K562 (cell line): ENCODE measurements around the gene CACNG8. TPM values are rescaled to one million over a fixed set of nuclear protein-coding genes. Genes with fewer than 3 reads are reported as not detected.

ENCODE experiments used
- ATAC-seq: fragments of 200-7000 bp; cut with Tn5 transposase; 3 replicates; pipeline ENCODE4 v1.9.1; 2020; ENCODE audit warnings: moderate library complexity
- BruUV-seq: library from RNA; stranded (reverse); fragments of 400-500 nt; replicated peaks from 2 replicates; lab custom pipeline; 2021; lab: Mats Ljungman, UMichigan
- CTCF ChIA-PET: fragments of 300-600 bp; formaldehyde crosslinking; extraction: SDS; loops from one replicate; lab custom pipeline; 2021; ENCODE audit warnings: low intra/inter-chr PET ratio; lab: Yijun Ruan, JAX
- POLR2A ChIA-PET: fragments of 300-600, 350-650 bp; sonication (Branson Sonifier 250); formaldehyde crosslinking; extraction: SDS; loops from one replicate; lab custom pipeline; 2021; ENCODE audit warnings: antibody characterized with exemption, inconsistent platforms; lab: Yijun Ruan, JAX
- DNase-seq, 4 experiments: peaks; one replicate each; pipeline versions ENCODE4 v3.0.0 to v3.0.0-alpha.2; 2011 to 2018; ENCODE audit warnings: low spot score in 3 of 4, mixed read lengths in 3 of 4; ENCODE audit errors: extremely low read depth in 1 of 4
- FAIRE-seq: peaks from 2 replicates; lab custom pipeline; 2011; peaks lifted over from hg19 to GRCh38; lab: Jason Lieb, UNC
- H2AFZ ChIP-seq: 2 replicates; pipeline ENCODE4 v1.6.0; 2011; ENCODE audit warnings: low read depth, low read length, control low read depth, inconsistent platforms
- H3K27ac ChIP-seq: fragments of 200-600 bp; 3 replicates; pipeline ENCODE4 v1.8.0; 2011; ENCODE audit warnings: low read depth, mild to moderate bottlenecking, control low read depth, inconsistent platforms, low read length, moderate library complexity, mixed read lengths; ENCODE audit errors: extremely low read depth
- H3K27me3 ChIP-seq, 2 experiments: fragments of 300-600 bp in 1 of 2; 2 replicates in 1 of 2; 3 replicates in 1 of 2; pipeline versions ENCODE4 v1.6.0 to v1.8.0; 2011; ENCODE audit warnings: inconsistent platforms in 2 of 2, low read length in 2 of 2, mild to moderate bottlenecking in 1 of 2, mixed read lengths in 1 of 2, moderate library complexity in 1 of 2; ENCODE audit not compliant: control insufficient read depth in 2 of 2, insufficient read depth in 2 of 2
- H3K36me3 ChIP-seq: fragments of 300-600 bp; 3 replicates; pipeline ENCODE4 v1.8.0; 2011; ENCODE audit warnings: mild to moderate bottlenecking, low read length, inconsistent platforms; ENCODE audit not compliant: control insufficient read depth, insufficient read depth
- H3K4me1 ChIP-seq, 2 experiments: fragments of 200-600 bp in 1 of 2; replicated peaks in 1 of 2; 2 replicates in 1 of 2; 3 replicates in 1 of 2; pipeline versions ENCODE4 v1.5.1 to v1.8.0; 2011; ENCODE audit warnings: inconsistent platforms in 2 of 2, low read length in 2 of 2, mild to moderate bottlenecking in 1 of 2, mixed read lengths in 1 of 2, moderate library complexity in 1 of 2; ENCODE audit not compliant: control insufficient read depth in 2 of 2, insufficient read depth in 2 of 2
- H3K4me2 ChIP-seq: 2 replicates; pipeline ENCODE4 v1.6.1; 2011; ENCODE audit warnings: low read length, control low read depth, inconsistent platforms, mixed read lengths; ENCODE audit not compliant: insufficient read depth
- H3K4me3 ChIP-seq: fragments of 200-600 bp; sonication (generic), shearing (Covaris generic); 2 replicates; pipeline ENCODE4 v1.5.1; 2016; ENCODE audit warnings: control low read depth, inconsistent platforms
- H3K79me2 ChIP-seq: fragments of 200-600 bp; 3 replicates; pipeline ENCODE4 v1.8.0; 2011; ENCODE audit warnings: low read length, inconsistent platforms; ENCODE audit not compliant: control insufficient read depth, insufficient read depth
- H3K9ac ChIP-seq, 2 experiments: 2 replicates each; pipeline versions ENCODE4 v1.6.0 to v1.6.1; 2011; ENCODE audit warnings: low read depth in 2 of 2, low read length in 2 of 2, control low read depth in 1 of 2, inconsistent platforms in 1 of 2, mild to moderate bottlenecking in 1 of 2, mixed read lengths in 1 of 2; ENCODE audit not compliant: insufficient read depth in 1 of 2
- H3K9me1 ChIP-seq: one replicate; pipeline ENCODE4 v1.6.0; 2011; ENCODE audit warnings: inconsistent platforms, mild to moderate bottlenecking, low read length, moderate library complexity; ENCODE audit not compliant: control insufficient read depth, insufficient read depth
- H3K9me3 ChIP-seq: replicated peaks from 2 replicates; pipeline ENCODE4 v1.5.1; 2011; ENCODE audit warnings: low read depth, low read length, inconsistent platforms; ENCODE audit not compliant: control insufficient read depth, insufficient read depth
- H4K20me1 ChIP-seq: replicated peaks from 2 replicates; pipeline ENCODE4 v1.6.1; 2011; ENCODE audit warnings: low read length, inconsistent platforms, mixed read lengths; ENCODE audit not compliant: control insufficient read depth, insufficient read depth
- ARID4B ChIP-seq: sonication (generic); formaldehyde crosslinking; IDR thresholded peaks from 2 replicates; pipeline ENCODE4 v1.8.0; 2022; ENCODE audit warnings: mild to moderate bottlenecking, missing genetic modification reagents
- BDP1 ChIP-seq: IDR thresholded peaks from 3 replicates; pipeline ENCODE4 v1.6.1; 2011; ENCODE audit not compliant: insufficient read length, insufficient read depth
- CHD2 ChIP-seq: IDR thresholded peaks from 2 replicates; pipeline ENCODE4 v1.6.1; 2011; ENCODE audit warnings: low read depth, low read length
- HMGXB4 ChIP-seq: sonication (generic); formaldehyde crosslinking; IDR thresholded peaks from 2 replicates; pipeline ENCODE4 v1.8.1; 2023; ENCODE audit warnings: mild to moderate bottlenecking, missing genetic modification reagents
- NR2C2 ChIP-seq, 2 experiments: fragments of 200-800 bp in 1 of 2; sonication (Bioruptor generic) in 1 of 2; sonication (generic) in 1 of 2; formaldehyde crosslinking in 1 of 2; IDR thresholded peaks; 2 replicates each; pipeline versions ENCODE4 v1.6.1 to v1.8.0; 2016 to 2022; ENCODE audit warnings: mild to moderate bottlenecking in 1 of 2, missing compliant biosample characterization in 1 of 2, missing genetic modification characterization in 1 of 2, missing genetic modification reagents in 1 of 2
- SAFB ChIP-seq: fragments of 200-400 bp; formaldehyde crosslinking; IDR thresholded peaks from 2 replicates; pipeline ENCODE4 v1.6.1; 2017; ENCODE audit warnings: low read depth, low read length, borderline replicate concordance
- SPI1 ChIP-seq: IDR thresholded peaks from 2 replicates; pipeline ENCODE4 v1.6.1; 2011; ENCODE audit warnings: low read depth, low read length, control low read depth, borderline replicate concordance
- ZEB2 ChIP-seq: fragments of 450-650 bp; IDR thresholded peaks from 2 replicates; pipeline ENCODE4 v1.6.1; 2016
- ZNF140 ChIP-seq: fragments of 250-450 bp; sonication (Bioruptor Pico); IDR thresholded peaks from 2 replicates; pipeline ENCODE4 v1.8.0; 2021; ENCODE audit warnings: moderate library complexity, mild to moderate bottlenecking, inconsistent platforms
- ZNF174 ChIP-seq: fragments of 250-450 bp; sonication (Bioruptor Pico); IDR thresholded peaks from 2 replicates; pipeline ENCODE4 v1.4.0; 2020; ENCODE audit warnings: mild to moderate bottlenecking
- WGBS: fragments of 100-300 bp; shearing (Covaris generic); methylation state at CpG from one replicate; pipeline ENCODE4 v1.1.6; 2016; ENCODE audit warnings: low coverage, mixed read lengths; ENCODE audit not compliant: insufficient coverage; ENCODE audit errors: missing lambda C conversion rate; 5-methylcytosine and 5-hydroxymethylcytosine counted together
- in situ Hi-C: fragments of 300-500 bp; cut with MboI; formaldehyde crosslinking; loops from 4 replicates; pipeline ENCODE4 v1.15.0; 2018; ENCODE audit warnings: inconsistent platforms, mixed read lengths
- intact Hi-C: fragments of 100-400 bp; cut with micrococcal nuclease; formaldehyde crosslinking; loops from 2 replicates; pipeline ENCODE4 v1.14.2; 2022
- polyA plus RNA-seq, 8 experiments: library from polyadenylated mRNA; depleted of rRNA in 4 of 8; stranded (reverse) in 5 of 8; unstranded in 3 of 8; fragments of >200 nt; fragmentation: Nextera tagmentation in 2 of 8; fragmentation: Illumina TruSeq in 1 of 8; extraction: Ambion mirVana in 2 of 8; extraction: Trizol in 1 of 8; gene quantifications; 2 replicates each; pipeline versions ENCODE4 v1.2.1 to v1.2.3, GENCODE V29; 2011 to 2014; ENCODE audit warnings: inconsistent platforms in 1 of 8, missing spikeins in 1 of 8
- total RNA-seq, 7 experiments: library from RNA; depleted of rRNA in 6 of 7; stranded (reverse); fragments of >200 nt in 6 of 7; fragmentation: Illumina TruSeq in 2 of 7; extraction: Trizol in 2 of 7; gene quantifications; 2 replicates each; pipeline versions ENCODE4 v1.2.1 to v1.2.3, GENCODE V29; 2011 to 2021; ENCODE audit warnings: low replicate concordance in 1 of 7

Gene CACNG8
- total and polyA plus RNA-seq, 9 of the 15 experiments (the other 6 are each of a cell fraction or from before 2014, with no cell fraction given): 0.02 to 0.05 TPM; not detected in 7

GRCh38 chr19:53992815-53993214 lies 30.1 kb downstream of the CACNG8 start:
- Histone ChIP-seq H3K27me3 (peaks cover 8 to 35% of the 10 kb centered on the region in 2 experiments; a peak in 4 of 5 replicates), H2AFZ (no peak overlapping the region), H4K20me1 (no peaks in the 10 kb centered on the region; the same call in 1 of the 2 replicates), H3K36me3 (no peaks in the 10 kb centered on the region), H3K9me3 (no peaks in the 10 kb centered on the region), H3K4me3 (no peak overlapping the region), H3K4me1 (peaks cover 0 to 8% of the 10 kb centered on the region in 2 experiments; a peak in 2 of 5 replicates), H3K4me2 (no peak overlapping the region), H3K9me1 (no peaks in the 10 kb centered on the region), H3K9ac (no peak overlapping the region), H3K79me2 (no peaks in the 10 kb centered on the region), H3K27ac (no peak overlapping the region)
- FAIRE-seq (no peak), DNase-seq (no peak), ATAC-seq (no peak)
- in situ Hi-C loops: no loop called here
- TF ChIP-seq ZEB2: no peak
- TF ChIP-seq NR2C2 (CRISPR knock-in tag; IDR thresholded peaks at IDR 0.05): no peak
- no peak for TF ChIP-seq NR2C2 (tag; IDR thresholded peaks at IDR 0.05)
- TF ChIP-seq SAFB: 0 out of 2 replicates have a peak, but pooled peaks have one; percentile 37
- BruUV-seq: no TSS peak
- WGBS: 26% methylated on average over 37 of the region's 43 CpGs
- POLR2A ChIA-PET: interaction anchor here (1.7 kb wide), 1 partner anchor 34 kb away, joined by 5 read pairs; no protein-coding TSS in a partner anchor
- intact Hi-C loops: no loop called here
- CTCF ChIA-PET: no interaction called here

GRCh38 chr19:53993448-53993847 lies 30.7 kb downstream of the CACNG8 start:
- no peak overlapping the region for H3K9ac ChIP-seq
- in situ Hi-C loops: no loop called here
- H3K27ac ChIP-seq: no peak overlapping the region
- no peak overlapping the region for H3K4me3 ChIP-seq
- H3K36me3 ChIP-seq: no peaks in the 10 kb centered on the region
- no peaks in the 10 kb centered on the region for H3K9me3 ChIP-seq
- FAIRE-seq (no peak), ATAC-seq (no peak), DNase-seq (no peak)
- H2AFZ ChIP-seq: no peak overlapping the region
- intact Hi-C loops: no loop called here
- no peak overlapping the region for H3K4me2 ChIP-seq
- H4K20me1 ChIP-seq: no peaks in the 10 kb centered on the region; the same call in 1 of the 2 replicates
- H3K79me2 ChIP-seq: no peaks in the 10 kb centered on the region
- no TSS peak for BruUV-seq
- 0% methylated on average over 3 of the region's 3 CpGs for WGBS
- H3K27me3 ChIP-seq: peaks cover 8 to 32% of the 10 kb centered on the region in 2 experiments; a peak in 4 of 5 replicates
- no peaks in the 10 kb centered on the region for H3K9me1 ChIP-seq
- H3K4me1 ChIP-seq: peaks cover 0 to 8% of the 10 kb centered on the region in 2 experiments; a peak in 2 of 5 replicates
- ChIA-PET POLR2A (interaction anchor here (1.7 kb wide), 1 partner anchor 34 kb away, joined by 5 read pairs; no protein-coding TSS in a partner anchor), CTCF (no interaction called here)
- TF ChIP-seq SPI1: no peak
- TF ChIP-seq ZNF174 (CRISPR knock-in tag): no peak
- no peak for TF ChIP-seq BDP1
- no peak for TF ChIP-seq HMGXB4
- TF ChIP-seq ARID4B (CRISPR knock-in tag): no peak
- no peak for TF ChIP-seq CHD2
- TF ChIP-seq ZNF140: no peak
